SK-N-DZ (cell line): ENCODE measurements around the gene IZUMO2. TPM values are rescaled to one million over a fixed set of nuclear protein-coding genes. Genes with fewer than 3 reads are reported as not detected.

Source experiments
- DNase-seq: peaks from one replicate; pipeline ENCODE4 v3.0.0-alpha.2; 2015; ENCODE audit warnings: low spot score
- polyA plus RNA-seq, 2 experiments: library from polyadenylated mRNA; depleted of rRNA; stranded (reverse); fragments of >200 nt; gene quantifications; 2 replicates each; pipeline ENCODE4 v1.2.3, GENCODE V29; 2014

Gene IZUMO2
- polyA plus RNA-seq (2014; cell fraction: cytosol; rRNA removed) = not detected in 2 replicates
- polyA plus RNA-seq (2014; cell fraction: nucleus; rRNA removed) = not detected in 2 replicates

GRCh38 chr19:50162988-50163387, at the start of gene IZUMO2:
Gene IZUMO2 (minus strand): TSS chr19:50163281. CDS start chr19:50163194, 87 bp downstream.
- DNase-seq = no peak

GRCh38 chr19:50210425-50210824, 47.3 kb upstream of the IZUMO2 start:
- DNase-seq = no peak

GRCh38 chr19:50209131-50209530, 46.0 kb upstream of the IZUMO2 start:
- no peak for DNase-seq

GRCh38 chr19:50207730-50208129, 44.6 kb upstream of the IZUMO2 start:
- DNase-seq = no peak

GRCh38 chr19:50206191-50206590, 43.1 kb upstream of the IZUMO2 start:
- DNase-seq = no peak

GRCh38 chr19:50205681-50206138, 42.6 kb upstream of the IZUMO2 start:
- DNase-seq = no peak

GRCh38 chr19:50204811-50205675, 42.0 kb upstream of the IZUMO2 start:
- DNase-seq = no peak

- DNase-seq = no peak
Observed at GRCh38 chr19:50204081-50204428, 41.0 kb upstream of the IZUMO2 start.

- no peak for DNase-seq
Observed at GRCh38 chr19:50203281-50204080, 40.4 kb upstream of the IZUMO2 start, which contains the start of gene MYH14. Gene MYH14 (plus strand): TSS chr19:50203622. CDS start chr19:50210366, 6,744 bp downstream.

- no peak for DNase-seq
Observed at GRCh38 chr19:50202962-50203280, 39.8 kb upstream of the IZUMO2 start.

- no peak for DNase-seq
Observed at GRCh38 chr19:50202386-50202785, 39.3 kb upstream of the IZUMO2 start.

GRCh38 chr19:50199259-50199555, 36.1 kb upstream of the IZUMO2 start:
- DNase-seq = no peak

GRCh38 chr19:50198431-50199258, 35.6 kb upstream of the IZUMO2 start:
- no peak for DNase-seq

GRCh38 chr19:50197348-50197747, 34.3 kb upstream of the IZUMO2 start:
- DNase-seq = no peak

GRCh38 chr19:50196322-50196932, 33.3 kb upstream of the IZUMO2 start:
- DNase-seq = no peak

GRCh38 chr19:50195224-50195623, 32.1 kb upstream of the IZUMO2 start:
- DNase-seq = no peak

- no peak for DNase-seq
Observed at GRCh38 chr19:50192463-50193211, 29.6 kb upstream of the IZUMO2 start.

- no peak for DNase-seq
Observed at GRCh38 chr19:50191216-50191615, 28.1 kb upstream of the IZUMO2 start.

- DNase-seq = no peak
Observed at GRCh38 chr19:50190439-50190891, 27.4 kb upstream of the IZUMO2 start.

GRCh38 chr19:50189331-50189730, 26.2 kb upstream of the IZUMO2 start:
- DNase-seq = no peak

GRCh38 chr19:50187937-50188336, 24.9 kb upstream of the IZUMO2 start:
- no peak for DNase-seq
